HepG2 (cell line): Measurements from ENCODE around the gene CFHR2. TPM values are rescaled to one million over a fixed set of nuclear protein-coding genes. Genes with fewer than 3 reads are reported as not detected.

Source experiments
- BCL6 ChIP-seq: IDR thresholded peaks from 2 replicates; pipeline ENCODE4 v1.6.1; 2016; ENCODE audit warnings: missing genetic modification reagents, missing compliant biosample characterization
- ERF ChIP-seq: IDR thresholded peaks from 2 replicates; pipeline ENCODE4 v1.6.1; 2018; ENCODE audit warnings: missing biosample characterization, missing genetic modification reagents
- FOXK1 ChIP-seq: sonication (generic); formaldehyde crosslinking; IDR thresholded peaks from 2 replicates; pipeline ENCODE4 v1.4.0; 2020; ENCODE audit warnings: low read depth, missing genetic modification reagents, borderline replicate concordance
- HOXA5 ChIP-seq: sonication (generic); formaldehyde crosslinking; IDR thresholded peaks from 2 replicates; pipeline ENCODE4 v1.4.0; 2020; ENCODE audit warnings: missing genetic modification reagents
- KLF11 ChIP-seq: IDR thresholded peaks from 2 replicates; pipeline ENCODE4 v1.6.1; 2016; ENCODE audit warnings: missing compliant biosample characterization
- MIER3 ChIP-seq: IDR thresholded peaks from 2 replicates; pipeline ENCODE4 v1.6.1; 2016; ENCODE audit warnings: missing compliant biosample characterization, borderline replicate concordance
- MYC ChIP-seq: sonication (generic); formaldehyde crosslinking; IDR thresholded peaks from 2 replicates; pipeline ENCODE4 v1.9.0; 2021; ENCODE audit warnings: missing genetic modification reagents, borderline replicate concordance
- NFYC ChIP-seq: IDR thresholded peaks from 2 replicates; pipeline ENCODE4 v1.6.1; 2016; ENCODE audit warnings: missing genetic modification reagents, missing compliant biosample characterization
- RXRA ChIP-seq: sonication (generic); formaldehyde crosslinking; IDR thresholded peaks from 2 replicates; pipeline ENCODE4 v1.5.1; 2020; ENCODE audit warnings: missing genetic modification reagents
- RXRB ChIP-seq: IDR thresholded peaks from 2 replicates; pipeline ENCODE4 v1.6.1; 2016; ENCODE audit warnings: borderline replicate concordance, missing genetic modification reagents, missing compliant biosample characterization
- SALL2 ChIP-seq: sonication (generic); formaldehyde crosslinking; IDR thresholded peaks from 2 replicates; pipeline ENCODE4 v1.8.1; 2023; ENCODE audit warnings: mild to moderate bottlenecking, missing genetic modification reagents, inconsistent platforms
- SKI ChIP-seq: fragments of 450-650 bp; IDR thresholded peaks from one replicate; pipeline ENCODE4 v1.6.1; 2018; ENCODE audit warnings: mild to moderate bottlenecking; ENCODE audit not compliant: partially characterized antibody
- YY1 ChIP-seq: IDR thresholded peaks from 2 replicates; pipeline ENCODE4 v1.6.1; 2011; ENCODE audit warnings: low read length, low read depth, moderate library complexity, mild to moderate bottlenecking; ENCODE audit not compliant: insufficient read depth, insufficient replicate concordance
- ZEB1 ChIP-seq: IDR thresholded peaks from 2 replicates; pipeline ENCODE4 v1.6.1; 2012; ENCODE audit warnings: mild to moderate bottlenecking, low read depth, inconsistent platforms; ENCODE audit not compliant: insufficient replicate concordance
- ZNF136 ChIP-seq: sonication (generic); formaldehyde crosslinking; IDR thresholded peaks from 2 replicates; pipeline ENCODE4 v1.8.1; 2022; ENCODE audit warnings: low read depth, mild to moderate bottlenecking, moderate library complexity, missing genetic modification reagents
- ZNF292 ChIP-seq: sonication (generic); formaldehyde crosslinking; IDR thresholded peaks from 2 replicates; pipeline ENCODE4 v1.8.1; 2022; ENCODE audit warnings: mild to moderate bottlenecking, low read depth, missing genetic modification reagents, borderline replicate concordance
- ZNF598 ChIP-seq: sonication (generic); formaldehyde crosslinking; IDR thresholded peaks from 2 replicates; pipeline ENCODE4 v1.5.1; 2020; ENCODE audit warnings: mild to moderate bottlenecking, missing genetic modification reagents, borderline replicate concordance
- ZNF614 ChIP-seq: IDR thresholded peaks from 2 replicates; pipeline ENCODE4 v1.6.1; 2018; ENCODE audit warnings: missing biosample characterization, missing genetic modification reagents, inconsistent platforms, borderline replicate concordance
- ZNF747 ChIP-seq: sonication (generic); formaldehyde crosslinking; IDR thresholded peaks from 2 replicates; pipeline ENCODE4 v1.8.1; 2023; ENCODE audit warnings: missing genetic modification reagents, mild to moderate bottlenecking, borderline replicate concordance
- ZNF768 ChIP-seq: sonication (generic); formaldehyde crosslinking; IDR thresholded peaks from 2 replicates; pipeline ENCODE4 v1.4.0; 2020; ENCODE audit warnings: missing genetic modification reagents
- ZNF788 ChIP-seq: sonication (generic); formaldehyde crosslinking; IDR thresholded peaks from 2 replicates; pipeline ENCODE4 v1.5.0; 2020; ENCODE audit warnings: mild to moderate bottlenecking, missing genetic modification reagents, borderline replicate concordance
- polyA plus RNA-seq, 8 experiments: library from polyadenylated mRNA; depleted of rRNA in 3 of 8; stranded (reverse) in 7 of 8; unstranded in 1 of 8; fragments of >200 nt; fragmentation: Illumina TruSeq in 4 of 8; extraction: Trizol in 4 of 8; gene quantifications; 2 replicates each; pipeline versions ENCODE4 v1.2.1 to v1.2.3, GENCODE V29; 2011 to 2016; ENCODE audit warnings: low read depth in 4 of 8, missing spikeins in 1 of 8, mixed read lengths in 1 of 8; ENCODE audit not compliant: insufficient read depth in 1 of 8
- total RNA-seq, 5 experiments: library from RNA; depleted of rRNA; stranded (reverse); fragments of >200 nt; fragmentation: Illumina TruSeq; extraction: Trizol; gene quantifications; 2 replicates each; pipeline ENCODE4 v1.2.3, GENCODE V29; 2016; ENCODE audit warnings: low read depth in 1 of 5
- TF ChIP-seq, protein P1 (sequence below): sonication (generic); formaldehyde crosslinking; IDR thresholded peaks from 2 replicates; pipeline ENCODE4 v1.5.0; 2020; ENCODE audit warnings: missing genetic modification reagents
- TF ChIP-seq, protein P2 (sequence below): sonication (generic); formaldehyde crosslinking; IDR thresholded peaks from 2 replicates; pipeline ENCODE4 v1.4.0; 2020; ENCODE audit warnings: missing genetic modification reagents
- TF ChIP-seq, protein P3 (sequence below): sonication (generic); formaldehyde crosslinking; IDR thresholded peaks from 2 replicates; pipeline ENCODE4 v1.5.1; 2020; ENCODE audit warnings: missing genetic modification reagents, mild to moderate bottlenecking, borderline replicate concordance

CFHR2 gene
- total and polyA plus RNA-seq, 2 of the 13 experiments (the other 11 are each of a cell fraction or from before 2014, with no cell fraction given): not detected

DNA sequence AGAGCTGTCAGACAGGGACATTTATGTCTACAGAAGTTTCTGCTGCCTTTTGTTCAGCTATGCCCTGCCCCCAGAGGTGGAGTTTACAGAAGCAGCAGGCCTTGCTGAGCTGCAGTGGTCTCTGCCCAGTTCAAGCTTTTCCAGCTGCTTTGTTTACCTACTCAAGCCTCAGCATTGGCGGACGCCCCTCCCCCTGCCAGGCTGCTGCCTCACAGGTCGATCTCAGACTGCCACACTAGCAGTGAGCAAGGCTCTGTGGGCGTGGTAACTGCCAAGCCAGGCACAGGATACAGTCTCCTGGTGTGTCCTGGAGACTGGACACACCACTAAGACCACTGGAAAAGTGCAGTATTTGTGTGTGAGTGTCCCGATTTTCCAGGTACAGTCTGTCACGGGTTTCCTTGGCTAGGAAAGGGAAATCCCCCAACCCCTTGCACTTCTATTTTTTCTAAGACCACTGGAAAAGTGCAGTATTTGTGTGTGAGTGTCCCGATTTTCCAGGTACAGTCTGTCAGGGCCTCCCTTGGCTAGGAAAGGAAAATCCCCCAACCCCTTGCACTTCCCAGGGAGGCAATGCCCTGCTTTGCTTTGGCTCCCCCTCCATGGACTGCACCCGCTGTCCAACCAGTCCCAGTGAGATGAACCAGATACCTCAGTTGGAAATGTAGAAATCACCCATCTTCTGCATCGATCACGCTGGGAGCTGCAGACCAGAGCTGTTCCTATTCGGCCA is 48.5 kb downstream of the CFHR2 start (continued):
- TF ChIP-seq ZNF747 (CRISPR knock-in tag) (0 out of 2 replicates have a peak, but pooled peaks have one; percentile 36), ZNF136 (CRISPR knock-in tag) (peak; percentile 42; the same call in 1 of the 2 replicates), ZNF614 (CRISPR knock-in tag) (peak; percentile 80; the same call in 1 of the 2 replicates), KLF11 (CRISPR knock-in tag) (0 out of 2 replicates have a peak, but pooled peaks have one; percentile 28), RXRA (CRISPR knock-in tag) (peak; percentile 50; the same call in 1 of the 2 replicates), HOXA5 (CRISPR knock-in tag) (0 out of 2 replicates have a peak, but pooled peaks have one; percentile 67), BCL6 (CRISPR knock-in tag) (peak; percentile 58), SALL2 (peak; percentile 72; the same call in 1 of the 2 replicates), ZNF788 (CRISPR knock-in tag) (peak; percentile 64; the same call in 1 of the 2 replicates), ZNF768 (CRISPR knock-in tag) (peak; percentile 41; the same call in 1 of the 2 replicates), YY1 (peak; percentile 30), ZNF598 (CRISPR knock-in tag) (peak; percentile 78; the same call in 1 of the 2 replicates), MYC (CRISPR knock-in tag) (peak; percentile 74), FOXK1 (peak; percentile 75), MIER3 (CRISPR knock-in tag) (0 out of 2 replicates have a peak, but pooled peaks have one; percentile 28), ERF (peak; percentile 42; the same call in 1 of the 2 replicates), RXRB (peak; percentile 52; the same call in 1 of the 2 replicates), SKI (peak; percentile 81), NFYC (CRISPR knock-in tag) (0 out of 2 replicates have a peak, but pooled peaks have one; percentile 40), ZEB1 (peak; percentile 34), ZNF292 (CRISPR knock-in tag) (peak; percentile 100)
- TF ChIP-seq, protein P1, sequence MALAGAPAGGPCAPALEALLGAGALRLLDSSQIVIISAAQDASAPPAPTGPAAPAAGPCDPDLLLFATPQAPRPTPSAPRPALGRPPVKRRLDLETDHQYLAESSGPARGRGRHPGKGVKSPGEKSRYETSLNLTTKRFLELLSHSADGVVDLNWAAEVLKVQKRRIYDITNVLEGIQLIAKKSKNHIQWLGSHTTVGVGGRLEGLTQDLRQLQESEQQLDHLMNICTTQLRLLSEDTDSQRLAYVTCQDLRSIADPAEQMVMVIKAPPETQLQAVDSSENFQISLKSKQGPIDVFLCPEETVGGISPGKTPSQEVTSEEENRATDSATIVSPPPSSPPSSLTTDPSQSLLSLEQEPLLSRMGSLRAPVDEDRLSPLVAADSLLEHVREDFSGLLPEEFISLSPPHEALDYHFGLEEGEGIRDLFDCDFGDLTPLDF: peak; percentile 32; the same call in 1 of the 2 replicates
- TF ChIP-seq, protein P2, sequence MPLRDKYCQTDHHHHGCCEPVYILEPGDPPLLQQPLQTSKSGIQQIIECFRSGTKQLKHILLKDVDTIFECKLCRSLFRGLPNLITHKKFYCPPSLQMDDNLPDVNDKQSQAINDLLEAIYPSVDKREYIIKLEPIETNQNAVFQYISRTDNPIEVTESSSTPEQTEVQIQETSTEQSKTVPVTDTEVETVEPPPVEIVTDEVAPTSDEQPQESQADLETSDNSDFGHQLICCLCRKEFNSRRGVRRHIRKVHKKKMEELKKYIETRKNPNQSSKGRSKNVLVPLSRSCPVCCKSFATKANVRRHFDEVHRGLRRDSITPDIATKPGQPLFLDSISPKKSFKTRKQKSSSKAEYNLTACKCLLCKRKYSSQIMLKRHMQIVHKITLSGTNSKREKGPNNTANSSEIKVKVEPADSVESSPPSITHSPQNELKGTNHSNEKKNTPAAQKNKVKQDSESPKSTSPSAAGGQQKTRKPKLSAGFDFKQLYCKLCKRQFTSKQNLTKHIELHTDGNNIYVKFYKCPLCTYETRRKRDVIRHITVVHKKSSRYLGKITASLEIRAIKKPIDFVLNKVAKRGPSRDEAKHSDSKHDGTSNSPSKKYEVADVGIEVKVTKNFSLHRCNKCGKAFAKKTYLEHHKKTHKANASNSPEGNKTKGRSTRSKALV (CRISPR knock-in tag): 0 out of 2 replicates have a peak, but pooled peaks have one; percentile 39
- TF ChIP-seq, protein P3, sequence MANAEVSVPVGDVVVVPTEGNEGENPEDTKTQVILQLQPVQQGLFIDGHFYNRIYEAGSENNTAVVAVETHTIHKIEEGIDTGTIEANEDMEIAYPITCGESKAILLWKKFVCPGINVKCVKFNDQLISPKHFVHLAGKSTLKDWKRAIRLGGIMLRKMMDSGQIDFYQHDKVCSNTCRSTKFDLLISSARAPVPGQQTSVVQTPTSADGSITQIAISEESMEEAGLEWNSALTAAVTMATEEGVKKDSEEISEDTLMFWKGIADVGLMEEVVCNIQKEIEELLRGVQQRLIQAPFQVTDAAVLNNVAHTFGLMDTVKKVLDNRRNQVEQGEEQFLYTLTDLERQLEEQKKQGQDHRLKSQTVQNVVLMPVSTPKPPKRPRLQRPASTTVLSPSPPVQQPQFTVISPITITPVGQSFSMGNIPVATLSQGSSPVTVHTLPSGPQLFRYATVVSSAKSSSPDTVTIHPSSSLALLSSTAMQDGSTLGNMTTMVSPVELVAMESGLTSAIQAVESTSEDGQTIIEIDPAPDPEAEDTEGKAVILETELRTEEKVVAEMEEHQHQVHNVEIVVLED (CRISPR knock-in tag): 0 out of 2 replicates have a peak, but pooled peaks have one; percentile 42
